HG03575 (cell line): ENCODE results near the gene SORCS2.

ENCODE experiments used
- ATAC-seq: cut with Tn5 transposase; IDR thresholded peaks from one replicate; pipeline ENCODE4 v1.9.1; 2021; ENCODE audit not compliant: unreplicated experiment, insufficient number of reproducible peaks, low FRiP score; ENCODE audit errors: extremely low read depth

SORCS2 gene

GRCh38 chr4:7180938-7181337, 11.4 kb upstream of the SORCS2 start:
- ATAC-seq, result no peak

DNA sequence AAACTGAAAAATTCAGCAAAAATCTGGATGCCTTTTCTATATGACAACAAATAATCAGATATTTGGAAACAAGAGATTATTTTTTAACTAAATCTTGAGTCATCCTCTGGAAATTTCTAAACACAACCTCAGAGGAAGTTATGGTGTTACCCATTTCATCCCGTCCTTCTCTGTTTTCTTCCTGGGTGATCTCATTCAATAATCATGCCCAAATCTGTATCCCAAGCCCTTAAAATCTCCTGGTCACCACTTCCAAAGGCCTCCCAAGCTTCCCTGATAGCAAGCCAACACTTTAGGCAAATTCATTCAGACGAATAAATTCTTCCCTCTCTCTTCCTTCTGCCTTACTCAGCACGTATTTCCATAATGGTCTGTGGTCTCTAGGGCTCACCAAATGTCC, 9.7 kb upstream of the SORCS2 start:
- no peak for ATAC-seq

GRCh38 chr4:7183161-7183560, 9.2 kb upstream of the SORCS2 start:
- ATAC-seq, result no peak

GRCh38 chr4:7183780-7184460, 8.4 kb upstream of the SORCS2 start:
- ATAC-seq, result no peak

- ATAC-seq, result no peak
Measured at GRCh38 chr4:7185487-7186030, 6.8 kb upstream of the SORCS2 start.

GRCh38 chr4:7186031-7186430, 6.3 kb upstream of the SORCS2 start:
- ATAC-seq, result no peak

- no peak for ATAC-seq
Measured at GRCh38 chr4:7186516-7187167, 5.7 kb upstream of the SORCS2 start.

- no peak for ATAC-seq
Measured at GRCh38 chr4:7187168-7187535, 5.2 kb upstream of the SORCS2 start.

GRCh38 chr4:7187691-7188090, 4.6 kb upstream of the SORCS2 start:
- ATAC-seq, result no peak

DNA sequence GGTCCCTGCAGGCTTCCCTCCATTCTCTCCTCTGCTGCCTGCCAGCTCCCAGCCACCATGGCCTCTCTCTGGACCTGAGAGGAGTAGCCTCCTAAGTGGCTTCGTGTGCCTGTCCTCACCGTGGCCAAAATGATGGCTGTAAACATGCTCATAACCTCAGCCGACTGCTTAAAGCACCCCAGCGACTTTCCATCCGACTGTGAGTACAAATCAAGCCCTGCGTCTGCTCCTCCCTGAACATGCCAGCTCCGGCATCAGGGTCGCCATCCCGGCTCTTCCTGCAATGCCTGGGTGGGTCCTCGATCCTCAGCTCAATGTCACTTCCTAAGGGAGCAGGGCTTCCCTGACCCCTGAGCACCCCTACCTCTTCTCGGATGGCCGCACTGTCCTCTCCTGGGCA, 3.3 kb upstream of the SORCS2 start:
- ATAC-seq, result no peak

DNA sequence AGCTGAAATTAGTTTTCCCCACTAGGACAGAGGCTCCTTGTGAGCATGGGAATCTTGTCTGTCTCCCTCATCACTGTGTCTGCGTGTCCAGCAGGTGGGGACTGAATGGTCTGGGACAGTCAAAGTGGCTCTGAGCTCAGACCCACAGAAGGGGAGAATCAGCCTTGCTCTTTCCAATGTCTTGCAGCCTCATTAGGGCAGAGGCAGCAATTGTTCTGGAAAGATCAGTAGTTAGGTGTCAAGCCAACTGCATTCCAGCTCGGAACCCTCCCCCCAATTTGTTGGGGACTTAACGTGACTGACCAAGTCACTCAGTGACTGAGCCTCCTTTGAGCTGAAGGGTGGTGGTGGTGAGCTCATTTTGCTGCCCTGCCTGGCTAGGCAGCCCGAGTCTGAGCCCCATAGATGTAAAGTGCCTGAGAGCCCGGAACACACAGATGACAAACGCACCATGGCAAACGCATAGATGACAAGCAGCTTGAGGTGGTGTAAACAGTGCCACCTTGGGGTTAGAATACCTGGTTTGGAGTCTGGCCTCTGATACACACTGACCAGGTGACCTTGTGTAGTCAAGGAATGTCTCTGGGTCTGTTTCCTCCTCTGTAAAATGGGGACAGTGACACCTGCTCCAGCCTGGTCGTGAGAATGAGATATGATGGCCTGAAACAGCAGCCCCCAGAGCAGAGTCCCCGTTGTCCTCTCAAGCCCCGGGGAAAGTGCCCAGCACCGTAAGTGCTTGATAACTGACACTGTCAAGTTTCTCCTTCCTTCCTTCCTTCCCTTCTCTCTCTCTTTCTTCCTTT, 2.7 kb upstream of the SORCS2 start:
- no peak for ATAC-seq

DNA sequence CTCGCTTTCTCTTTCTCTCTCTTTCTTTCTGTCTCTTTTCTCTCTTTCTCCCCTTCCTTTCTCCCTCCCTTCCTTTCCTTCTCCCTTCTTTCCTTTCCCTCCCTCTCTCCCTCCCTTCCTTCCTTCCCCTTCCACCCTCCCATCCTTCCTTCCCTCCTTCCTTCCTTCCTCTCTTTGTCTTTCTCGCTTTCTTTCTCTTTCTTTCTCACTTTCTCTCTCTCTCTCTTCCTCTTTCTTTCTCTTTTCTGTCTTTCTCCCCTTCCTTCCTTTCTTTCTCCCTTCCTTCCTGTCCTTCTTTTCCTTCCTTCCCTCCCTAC, 2.1 kb upstream of the SORCS2 start:
- no peak for ATAC-seq

GRCh38 chr4:7190691-7191545, 1.4 kb upstream of the SORCS2 start:
- no peak for ATAC-seq

DNA sequence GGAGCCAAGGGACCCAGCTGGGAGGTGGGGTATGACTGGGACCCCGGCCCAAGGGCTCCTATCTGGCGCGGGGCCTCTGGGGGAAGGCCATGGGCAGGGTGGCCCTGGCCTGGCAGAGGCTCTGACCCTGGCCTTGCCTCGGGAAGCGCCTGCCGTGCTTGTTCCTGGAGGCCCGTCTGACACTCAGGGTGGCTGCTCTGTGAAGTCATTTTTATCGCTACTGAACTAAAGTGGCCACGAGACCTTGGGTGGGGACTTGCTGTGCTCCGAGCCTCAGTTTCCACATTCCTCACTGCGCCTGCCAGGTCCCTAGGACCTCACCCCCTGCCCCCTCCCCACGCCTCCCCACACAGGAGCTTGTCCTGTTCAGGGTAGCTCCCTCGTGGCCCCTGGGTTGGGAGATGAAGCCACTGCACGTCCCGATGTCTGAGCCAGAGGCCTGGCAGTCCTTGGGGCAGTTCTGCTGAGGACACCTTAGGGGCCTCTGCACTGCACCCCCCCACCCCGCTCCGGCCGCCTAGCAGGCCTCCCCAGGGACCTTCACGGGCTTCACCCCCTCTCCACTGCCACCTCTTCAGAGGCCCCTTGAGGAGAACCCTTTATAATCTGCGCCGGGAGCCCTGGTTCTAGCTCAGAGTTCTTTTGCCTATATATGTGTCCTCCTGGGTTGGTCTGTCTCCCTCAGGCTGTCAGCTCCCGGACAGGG, 639 bp upstream of the SORCS2 start:
- no peak for ATAC-seq

DNA sequence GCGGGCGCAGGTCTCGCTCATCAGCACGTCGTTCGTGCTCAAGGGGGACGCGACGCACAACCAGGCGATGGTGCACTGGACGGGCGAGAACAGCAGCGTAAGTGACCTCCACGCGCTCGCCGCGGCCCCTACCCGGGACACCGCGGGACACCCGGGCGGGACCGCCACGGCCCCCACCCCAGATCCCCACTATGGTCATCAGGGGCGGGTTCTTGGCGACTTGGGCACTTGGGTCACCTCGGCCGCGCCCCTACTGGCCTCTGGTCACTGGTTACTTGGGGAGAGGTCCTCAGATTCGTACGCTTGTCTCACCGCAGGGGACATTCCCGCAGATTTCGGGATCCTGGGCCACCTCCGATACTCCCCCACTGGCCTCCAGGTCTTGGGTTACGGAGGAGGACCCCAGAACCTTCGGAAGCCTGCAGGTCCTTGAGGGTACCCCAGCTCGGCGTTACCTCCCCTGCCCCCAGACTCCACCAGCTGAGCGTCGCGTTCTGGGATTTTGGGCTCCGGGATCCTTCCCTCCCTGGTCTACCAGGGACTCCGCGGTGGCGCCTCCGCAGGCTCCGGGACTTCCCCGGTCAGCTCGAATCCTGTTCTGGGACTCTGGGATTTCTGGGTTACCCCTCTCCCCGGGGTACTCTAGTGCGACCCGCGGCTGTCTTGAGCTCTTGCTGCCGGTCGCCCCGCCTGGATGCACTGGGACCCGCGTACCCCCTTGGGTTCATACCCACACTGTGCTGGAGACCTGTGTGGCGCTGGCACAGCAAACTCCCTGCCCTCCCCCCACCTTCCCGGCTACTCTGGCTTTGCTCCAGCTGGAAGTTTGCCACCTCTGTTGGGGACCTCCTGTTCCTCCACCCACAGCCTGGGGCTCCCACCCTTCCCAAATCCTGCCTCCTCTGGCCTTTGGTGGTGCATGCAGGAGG, 956 bp downstream of the SORCS2 start:
- ATAC-seq, result no peak

DNA sequence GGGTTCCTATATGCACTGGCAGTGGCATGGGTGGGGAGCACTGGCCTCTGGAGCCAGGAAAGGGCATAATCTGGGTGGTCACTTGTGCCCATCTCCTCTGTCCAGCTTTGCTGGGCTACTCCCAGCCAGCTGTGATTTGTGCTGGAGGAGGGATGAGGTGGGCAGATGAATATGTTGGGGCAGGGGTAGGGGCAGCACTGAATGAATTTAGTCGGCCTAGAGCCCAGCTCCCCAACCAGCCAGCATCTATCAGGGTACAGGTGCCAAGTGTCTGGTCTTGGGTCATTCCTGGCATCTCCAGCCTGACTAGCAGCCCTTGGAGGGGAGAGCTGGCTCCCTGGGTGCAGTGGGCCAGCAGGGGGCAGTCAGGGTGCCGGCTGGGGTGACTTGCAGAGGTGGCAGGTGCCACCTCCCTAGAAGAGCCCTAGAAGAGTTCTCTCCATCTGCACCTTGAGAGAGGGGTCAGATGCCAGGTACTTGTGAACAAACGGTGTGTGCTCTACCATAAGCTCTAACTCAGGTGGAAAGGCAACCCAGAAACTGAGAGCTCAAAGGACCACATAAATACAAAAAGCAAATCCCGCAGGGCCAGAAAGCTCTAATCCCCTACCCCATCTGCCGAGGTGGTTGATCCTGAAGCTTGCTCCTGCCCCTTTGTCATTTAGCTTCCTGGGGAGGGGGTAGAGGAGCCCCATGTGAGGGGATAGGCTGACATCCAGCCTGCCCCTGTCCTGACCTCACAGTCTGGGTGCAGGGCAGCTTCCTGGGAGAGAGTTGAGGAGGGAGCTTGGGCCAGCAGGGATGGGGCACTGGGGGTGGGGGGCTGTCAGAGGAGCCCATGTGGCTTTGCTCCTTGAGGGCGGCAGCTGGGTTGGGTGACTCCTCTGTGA, 2.2 kb downstream of the SORCS2 start:
- ATAC-seq, result no peak

DNA sequence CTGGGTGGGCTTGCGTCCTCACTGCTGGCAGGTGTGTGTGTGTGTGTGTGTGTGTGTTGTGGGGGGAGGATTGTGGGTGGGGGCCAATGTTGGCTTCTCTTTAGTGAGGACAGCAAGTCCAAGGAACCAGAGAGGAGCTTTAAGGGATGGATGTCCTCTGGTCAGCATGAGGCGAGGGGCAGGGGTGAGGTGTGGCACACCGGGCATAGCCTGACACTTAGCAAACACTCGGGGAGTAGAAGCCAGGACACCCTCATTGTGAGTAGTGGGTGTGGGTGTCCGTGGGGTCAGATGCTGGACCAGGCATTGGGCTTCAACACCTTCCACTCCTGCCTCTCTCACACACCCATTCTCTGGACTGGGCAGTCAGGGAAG, 2.8 kb downstream of the SORCS2 start:
- no peak for ATAC-seq
